ENCODE results near the gene TMEM255A.

DNA sequence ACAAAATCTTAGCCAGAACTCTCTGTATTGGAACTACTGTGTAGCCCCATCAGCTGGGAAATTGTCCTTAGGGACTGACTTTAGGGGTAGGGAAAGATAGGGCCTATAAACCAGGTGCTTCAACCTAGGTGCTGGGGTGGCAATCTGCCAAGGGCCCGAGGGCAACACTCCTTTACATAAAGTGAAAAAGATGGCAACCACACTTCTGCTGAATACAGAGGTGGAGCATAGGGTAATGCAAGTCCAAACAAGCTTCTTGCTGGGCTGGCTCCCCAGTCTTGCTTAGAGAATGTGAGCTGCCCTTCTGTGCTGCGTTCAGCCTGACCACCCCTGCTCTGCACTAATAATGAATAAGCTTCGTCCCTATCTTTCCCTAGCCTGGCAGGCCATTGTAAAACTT, 50.9 kb downstream of the TMEM255A start:
- TF ChIP-seq, protein P1, sequence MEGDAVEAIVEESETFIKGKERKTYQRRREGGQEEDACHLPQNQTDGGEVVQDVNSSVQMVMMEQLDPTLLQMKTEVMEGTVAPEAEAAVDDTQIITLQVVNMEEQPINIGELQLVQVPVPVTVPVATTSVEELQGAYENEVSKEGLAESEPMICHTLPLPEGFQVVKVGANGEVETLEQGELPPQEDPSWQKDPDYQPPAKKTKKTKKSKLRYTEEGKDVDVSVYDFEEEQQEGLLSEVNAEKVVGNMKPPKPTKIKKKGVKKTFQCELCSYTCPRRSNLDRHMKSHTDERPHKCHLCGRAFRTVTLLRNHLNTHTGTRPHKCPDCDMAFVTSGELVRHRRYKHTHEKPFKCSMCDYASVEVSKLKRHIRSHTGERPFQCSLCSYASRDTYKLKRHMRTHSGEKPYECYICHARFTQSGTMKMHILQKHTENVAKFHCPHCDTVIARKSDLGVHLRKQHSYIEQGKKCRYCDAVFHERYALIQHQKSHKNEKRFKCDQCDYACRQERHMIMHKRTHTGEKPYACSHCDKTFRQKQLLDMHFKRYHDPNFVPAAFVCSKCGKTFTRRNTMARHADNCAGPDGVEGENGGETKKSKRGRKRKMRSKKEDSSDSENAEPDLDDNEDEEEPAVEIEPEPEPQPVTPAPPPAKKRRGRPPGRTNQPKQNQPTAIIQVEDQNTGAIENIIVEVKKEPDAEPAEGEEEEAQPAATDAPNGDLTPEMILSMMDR (IDR thresholded peaks at IDR 0.05 in 4 of 5, conservative IDR thresholded peaks at IDR 0.05 in 1 of 5) = no peak
- no peak for TF ChIP-seq POLR2A (IDR thresholded peaks at IDR 0.05)

All from gastrocnemius medialis (tissue), 4 donors.